Measurements from ENCODE around the gene TPP2. TPM values are rescaled to one million over a fixed set of nuclear protein-coding genes. Genes with fewer than 3 reads are reported as not detected.
A peak's percentile ranks its signal among the peaks of the same experiment; 100 is the strongest.

Gene TPP2
- total RNA-seq, 2 donors from 2014 or later: 64.2 to 80.6 TPM

DNA sequence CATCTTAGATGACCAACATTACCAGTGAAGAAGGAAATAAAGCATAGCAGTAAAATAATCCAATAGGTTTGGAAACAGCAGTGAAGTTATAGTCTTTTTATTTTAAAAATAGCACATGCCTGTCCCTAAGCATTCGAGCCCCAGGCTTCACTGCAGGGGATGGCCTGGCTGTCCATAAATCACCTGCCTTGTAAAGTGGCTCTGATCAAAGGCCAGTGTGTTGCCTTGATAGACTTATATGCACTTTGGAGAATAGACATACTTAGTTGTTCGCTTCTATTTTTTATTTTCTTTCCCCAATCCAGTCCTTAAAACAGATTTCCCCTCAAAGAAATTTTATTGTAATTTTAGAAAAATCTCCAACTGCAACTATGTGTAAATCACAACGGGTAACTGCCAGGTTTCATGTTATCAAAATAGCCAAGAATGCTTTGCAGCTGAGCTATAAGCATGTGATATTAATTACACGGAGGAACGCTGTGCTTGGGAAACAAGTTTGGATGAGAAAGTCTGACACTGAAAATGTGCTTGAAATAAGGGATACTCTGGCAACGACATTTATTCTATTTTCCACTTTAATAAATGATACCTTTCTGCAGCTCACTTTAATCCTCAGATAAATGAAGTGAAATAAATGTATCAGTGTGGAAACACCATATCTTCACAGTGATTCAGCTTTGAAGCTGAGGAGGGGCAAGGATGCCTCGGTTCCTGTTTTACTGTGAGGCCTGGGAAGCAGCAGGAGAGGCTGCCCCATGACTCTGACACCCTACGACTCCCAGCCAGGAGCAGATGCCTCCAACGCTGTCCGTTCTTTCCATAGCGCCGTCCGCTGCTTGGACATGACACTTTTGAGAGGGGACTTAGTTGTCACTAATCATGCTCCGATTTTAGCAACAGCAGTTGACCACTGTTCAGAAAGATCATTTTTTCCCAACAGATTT is 103.6 kb downstream of the TPP2 start:
- peaks cover 26% of the 10 kb centered on the region for H3K4me1 Mint-ChIP-seq
- no peak overlapping the region for H3K27ac Mint-ChIP-seq
- peaks cover 26% of the 10 kb centered on the region for H3K9me3 ChIP-seq (ENCODE audit: control insufficient read depth, low read length)
- H3K27me3 Mint-ChIP-seq (ENCODE audit: insufficient read depth): peaks cover 3% of the 10 kb centered on the region
- no peak overlapping the region for H3K9ac ChIP-seq (ENCODE audit: extremely low read depth, low read length, poor library complexity, severe bottlenecking)
- no peaks in the 10 kb centered on the region for H3K36me3 ChIP-seq (ENCODE audit: control insufficient read depth, insufficient read depth, low read length)
- peaks cover 10% of the 10 kb centered on the region for H3K4me1 ChIP-seq (ENCODE audit: control insufficient read depth, insufficient read depth, low read length)
- H3K4me3 Mint-ChIP-seq: no peak overlapping the region
- no peaks in the 10 kb centered on the region for H3K36me3 Mint-ChIP-seq (ENCODE audit: low read depth)
- no peaks in the 10 kb centered on the region for H3K27me3 ChIP-seq (ENCODE audit: control insufficient read depth, insufficient read depth, low read length, poor library complexity, severe bottlenecking)
- no peak overlapping the region for H3K27ac ChIP-seq (ENCODE audit: low read depth, low read length)
- no peak overlapping the region for H3K4me3 ChIP-seq (ENCODE audit: low read length)
- WGBS, 2 experiments (ENCODE audit: insufficient coverage in 1 of 2, insufficient read length in 1 of 2): 93 to 94% methylated on average over 13 to 14 of the region's 14 CpGs
- no peak for DNase-seq
- H3K9me3 Mint-ChIP-seq: peaks cover 18% of the 10 kb centered on the region
- TF ChIP-seq, protein P1, sequence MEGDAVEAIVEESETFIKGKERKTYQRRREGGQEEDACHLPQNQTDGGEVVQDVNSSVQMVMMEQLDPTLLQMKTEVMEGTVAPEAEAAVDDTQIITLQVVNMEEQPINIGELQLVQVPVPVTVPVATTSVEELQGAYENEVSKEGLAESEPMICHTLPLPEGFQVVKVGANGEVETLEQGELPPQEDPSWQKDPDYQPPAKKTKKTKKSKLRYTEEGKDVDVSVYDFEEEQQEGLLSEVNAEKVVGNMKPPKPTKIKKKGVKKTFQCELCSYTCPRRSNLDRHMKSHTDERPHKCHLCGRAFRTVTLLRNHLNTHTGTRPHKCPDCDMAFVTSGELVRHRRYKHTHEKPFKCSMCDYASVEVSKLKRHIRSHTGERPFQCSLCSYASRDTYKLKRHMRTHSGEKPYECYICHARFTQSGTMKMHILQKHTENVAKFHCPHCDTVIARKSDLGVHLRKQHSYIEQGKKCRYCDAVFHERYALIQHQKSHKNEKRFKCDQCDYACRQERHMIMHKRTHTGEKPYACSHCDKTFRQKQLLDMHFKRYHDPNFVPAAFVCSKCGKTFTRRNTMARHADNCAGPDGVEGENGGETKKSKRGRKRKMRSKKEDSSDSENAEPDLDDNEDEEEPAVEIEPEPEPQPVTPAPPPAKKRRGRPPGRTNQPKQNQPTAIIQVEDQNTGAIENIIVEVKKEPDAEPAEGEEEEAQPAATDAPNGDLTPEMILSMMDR (conservative IDR thresholded peaks at IDR 0.05): no peak

DNA sequence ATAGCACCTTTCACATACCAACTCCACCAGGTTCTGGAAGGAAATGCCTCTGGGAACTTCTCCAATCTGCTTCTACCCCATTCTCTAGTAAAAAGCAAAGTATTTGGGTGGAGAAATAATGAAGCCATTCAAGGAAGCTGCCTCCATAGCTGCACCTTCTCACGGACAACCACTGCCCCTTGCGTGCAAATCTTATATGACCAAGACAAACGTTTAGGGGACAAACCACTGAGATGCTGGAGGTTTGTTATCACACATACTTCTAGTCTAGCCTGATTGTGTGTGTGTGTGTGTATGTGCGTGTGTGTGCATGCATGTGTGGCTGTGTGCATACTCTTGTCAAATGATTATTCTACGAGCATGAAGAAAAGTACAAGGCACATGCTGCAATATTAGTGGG is 104.5 kb downstream of the TPP2 start:
- DNase-seq: no peak
- H3K27ac Mint-ChIP-seq: no peak overlapping the region
- Histone ChIP-seq H3K27me3 (ENCODE audit: control insufficient read depth, insufficient read depth, low read length, poor library complexity, severe bottlenecking) (no peaks in the 10 kb centered on the region), H3K9me3 (ENCODE audit: control insufficient read depth, low read length) (peaks cover 26% of the 10 kb centered on the region), H3K4me3 (ENCODE audit: low read length) (no peak overlapping the region), H3K36me3 (ENCODE audit: control insufficient read depth, insufficient read depth, low read length) (no peaks in the 10 kb centered on the region), H3K27ac (ENCODE audit: low read depth, low read length) (no peak overlapping the region), H3K4me1 (ENCODE audit: control insufficient read depth, insufficient read depth, low read length) (peaks cover 10% of the 10 kb centered on the region), H3K9ac (ENCODE audit: extremely low read depth, low read length, poor library complexity, severe bottlenecking) (no peak overlapping the region)
- H3K9me3 Mint-ChIP-seq: peaks cover 18% of the 10 kb centered on the region
- WGBS, 2 experiments (ENCODE audit: insufficient coverage in 1 of 2, insufficient read length in 1 of 2): 88 to 93% methylated on average over 3 to 5 of the region's 5 CpGs
- H3K4me1 Mint-ChIP-seq: peaks cover 28% of the 10 kb centered on the region
- no peak overlapping the region for H3K4me3 Mint-ChIP-seq
- TF ChIP-seq, protein P1 (conservative IDR thresholded peaks at IDR 0.05): no peak
- H3K27me3 Mint-ChIP-seq (ENCODE audit: insufficient read depth): peaks cover 3% of the 10 kb centered on the region
- no peaks in the 10 kb centered on the region for H3K36me3 Mint-ChIP-seq (ENCODE audit: low read depth)

- H3K9ac ChIP-seq (ENCODE audit: extremely low read depth, low read length, poor library complexity, severe bottlenecking): no peak overlapping the region
- DNase-seq: no peak
- Mint-ChIP-seq H3K27me3 (ENCODE audit: insufficient read depth) (peaks cover 3% of the 10 kb centered on the region), H3K4me1 (peaks cover 37% of the 10 kb centered on the region), H3K9me3 (peaks cover 13% of the 10 kb centered on the region), H3K4me3 (no peak overlapping the region), H3K27ac (no peak overlapping the region), H3K36me3 (ENCODE audit: low read depth) (no peaks in the 10 kb centered on the region)
- H3K4me1 ChIP-seq (ENCODE audit: control insufficient read depth, insufficient read depth, low read length): peaks cover 10% of the 10 kb centered on the region
- no peaks in the 10 kb centered on the region for H3K27me3 ChIP-seq (ENCODE audit: control insufficient read depth, insufficient read depth, low read length, poor library complexity, severe bottlenecking)
- H3K27ac ChIP-seq (ENCODE audit: low read depth, low read length): no peak overlapping the region
- peaks cover 16% of the 10 kb centered on the region for H3K9me3 ChIP-seq (ENCODE audit: control insufficient read depth, low read length)
- H3K4me3 ChIP-seq (ENCODE audit: low read length): peak overlapping the region; percentile 15
- H3K36me3 ChIP-seq (ENCODE audit: control insufficient read depth, insufficient read depth, low read length): no peaks in the 10 kb centered on the region
- WGBS, 2 experiments (ENCODE audit: insufficient coverage in 1 of 2, insufficient read length in 1 of 2): 90 to 99% methylated on average over 7 to 8 of the region's 8 CpGs
- TF ChIP-seq, protein P1 (conservative IDR thresholded peaks at IDR 0.05): no peak
Observed at GRCh38 chr13:102702965-102703725, 106.4 kb downstream of the TPP2 start.

Measured in endodermal cell (in vitro differentiated cells).